Breast epithelium (tissue), 4 donors: Measurements from ENCODE around the gene EAF1. TPM values are rescaled to one million over a fixed set of nuclear protein-coding genes. Genes with fewer than 3 reads are reported as not detected.

Experiments used
- DNase-seq, 2 donors: peaks; one replicate each; pipeline ENCODE4 v3.0.0-alpha.2; 2019; ENCODE audit warnings: low spot score in 2 of 2
- H3K27ac ChIP-seq, 2 donors: fragments of 200-600 bp; sonication (generic) in 1 of 2; one replicate each; pipeline ENCODE4 v1.5.1; 2016 to 2019; ENCODE audit warnings: mild to moderate bottlenecking in 1 of 2
- H3K27me3 ChIP-seq, 2 donors: fragments of 200-600 bp; sonication (generic) in 1 of 2; one replicate each; pipeline versions ENCODE4 v1.5.1 to v1.6.0; 2017 to 2019; ENCODE audit warnings: control low read depth in 1 of 2, mild to moderate bottlenecking in 1 of 2
- H3K36me3 ChIP-seq: fragments of 200-600 bp; one replicate; pipeline ENCODE4 v1.5.1; 2019
- H3K4me1 ChIP-seq, 2 donors: fragments of 200-600 bp; sonication (generic); one replicate each; pipeline ENCODE4 v1.5.1; 2016 to 2019; ENCODE audit warnings: control low read depth in 1 of 2
- H3K4me3 ChIP-seq, 3 donors: fragments of 200-600 bp; sonication (generic); 1 replicate in 2 of 3; 2 replicates in 1 of 3; pipeline ENCODE4 v1.5.1; 2016 to 2019; ENCODE audit warnings: mild to moderate bottlenecking in 3 of 3, moderate library complexity in 2 of 3
- H3K9me3 ChIP-seq, 2 donors: fragments of 200-600 bp; sonication (generic) in 1 of 2; one replicate each; pipeline ENCODE4 v1.5.1; 2016 to 2019; ENCODE audit warnings: control low read depth in 1 of 2
- POLR2A ChIP-seq: fragments of 450-650 bp; IDR thresholded peaks from one replicate; pipeline ENCODE4 v1.6.1; 2016; ENCODE audit warnings: antibody characterized with exemption, mild to moderate bottlenecking, moderate library complexity
- POLR2AphosphoS5 ChIP-seq, 3 donors: sonication (generic); formaldehyde crosslinking; IDR thresholded peaks; one replicate each; pipeline ENCODE4 v1.6.1; 2017; ENCODE audit warnings: antibody characterized with exemption in 3 of 3
- intact Hi-C: fragments of 100-400 bp; cut with DNase I; formaldehyde crosslinking; loops from one replicate; pipeline ENCODE4 v1.15.1; 2023; ENCODE audit warnings: low total_unique reads
- total RNA-seq, 3 donors: library from RNA; depleted of rRNA; stranded (reverse); fragments of >200 nt; gene quantifications; one replicate each; pipeline ENCODE4 v1.1.0, GENCODE V29; 2016
- TF ChIP-seq, protein P1 (sequence below), 3 donors: fragments of 450-650 bp; IDR thresholded peaks; one replicate each; pipeline ENCODE4 v1.5.1; 2016 to 2017; ENCODE audit warnings: antibody characterized with exemption in 3 of 3, mild to moderate bottlenecking in 3 of 3, moderate library complexity in 3 of 3

The EAF1 gene
- total RNA-seq, 3 donors from 2014 or later, result 18.7 to 21.5 (median 21.0) TPM

DNA sequence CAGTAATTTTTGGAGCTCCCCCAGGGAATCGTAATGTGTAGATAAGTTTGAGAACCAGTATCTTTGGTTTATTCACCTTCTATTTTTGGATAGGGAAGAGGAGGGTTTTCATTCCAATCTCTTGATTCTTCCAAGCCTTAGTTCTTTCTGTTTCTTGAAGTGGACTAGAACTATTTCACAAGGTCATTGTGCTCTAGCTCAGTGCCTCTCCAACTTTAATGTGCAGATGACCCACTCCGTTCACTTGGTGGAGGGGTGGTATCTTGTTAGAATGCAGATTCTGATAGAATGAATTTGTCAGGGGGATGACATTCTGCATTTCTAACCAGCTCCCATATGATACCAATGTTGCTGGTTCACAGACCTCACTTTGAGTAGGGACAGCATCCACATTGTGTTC lies 58.6 kb downstream of the EAF1 start:
- Histone ChIP-seq H3K4me3 (no peak overlapping the region), H3K27me3 (no peaks in the 10 kb centered on the region), H3K4me1 (no peaks in the 10 kb centered on the region), H3K36me3 (no peaks in the 10 kb centered on the region), H3K9me3 (no peaks in the 10 kb centered on the region), H3K27ac (no peak overlapping the region)
- no peak for DNase-seq
- intact Hi-C loops, result no loop called here
- TF ChIP-seq POLR2AphosphoS5 (IDR thresholded peaks at IDR 0.05) (no peak), POLR2A (no peak)
- TF ChIP-seq, protein P1, sequence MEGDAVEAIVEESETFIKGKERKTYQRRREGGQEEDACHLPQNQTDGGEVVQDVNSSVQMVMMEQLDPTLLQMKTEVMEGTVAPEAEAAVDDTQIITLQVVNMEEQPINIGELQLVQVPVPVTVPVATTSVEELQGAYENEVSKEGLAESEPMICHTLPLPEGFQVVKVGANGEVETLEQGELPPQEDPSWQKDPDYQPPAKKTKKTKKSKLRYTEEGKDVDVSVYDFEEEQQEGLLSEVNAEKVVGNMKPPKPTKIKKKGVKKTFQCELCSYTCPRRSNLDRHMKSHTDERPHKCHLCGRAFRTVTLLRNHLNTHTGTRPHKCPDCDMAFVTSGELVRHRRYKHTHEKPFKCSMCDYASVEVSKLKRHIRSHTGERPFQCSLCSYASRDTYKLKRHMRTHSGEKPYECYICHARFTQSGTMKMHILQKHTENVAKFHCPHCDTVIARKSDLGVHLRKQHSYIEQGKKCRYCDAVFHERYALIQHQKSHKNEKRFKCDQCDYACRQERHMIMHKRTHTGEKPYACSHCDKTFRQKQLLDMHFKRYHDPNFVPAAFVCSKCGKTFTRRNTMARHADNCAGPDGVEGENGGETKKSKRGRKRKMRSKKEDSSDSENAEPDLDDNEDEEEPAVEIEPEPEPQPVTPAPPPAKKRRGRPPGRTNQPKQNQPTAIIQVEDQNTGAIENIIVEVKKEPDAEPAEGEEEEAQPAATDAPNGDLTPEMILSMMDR (IDR thresholded peaks at IDR 0.05), result no peak

- Histone ChIP-seq H3K4me1 (no peaks in the 10 kb centered on the region), H3K4me3 (no peak overlapping the region), H3K36me3 (no peaks in the 10 kb centered on the region), H3K9me3 (no peaks in the 10 kb centered on the region), H3K27ac (no peak overlapping the region), H3K27me3 (no peaks in the 10 kb centered on the region)
- no peak for DNase-seq
- intact Hi-C loops, result no loop called here
- TF ChIP-seq POLR2AphosphoS5 (IDR thresholded peaks at IDR 0.05), result no peak
- no peak for TF ChIP-seq POLR2A
- TF ChIP-seq, protein P1 (IDR thresholded peaks at IDR 0.05), result no peak
These were observed 59.6 kb downstream of the EAF1 start for GRCh38 chr3:15486979-15487378.

DNA sequence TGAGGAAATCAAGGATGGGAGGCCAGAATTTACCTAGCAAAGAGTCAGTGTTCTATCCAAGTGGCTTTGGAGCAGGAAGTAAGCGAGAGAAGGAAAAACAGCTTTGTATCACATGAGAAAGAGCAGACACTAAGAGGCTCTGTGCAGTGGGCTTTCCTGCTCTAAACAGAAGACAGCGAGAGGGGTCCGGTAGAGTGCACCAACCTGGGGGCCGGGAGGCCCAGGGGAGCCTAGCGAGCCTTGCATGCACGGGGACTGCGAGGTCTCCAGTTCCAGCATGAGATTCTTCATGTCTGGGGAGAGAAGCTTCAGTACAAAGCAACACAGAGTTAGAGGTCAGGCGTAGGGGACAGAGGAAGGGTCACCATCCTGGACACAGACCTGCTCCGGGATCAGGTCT lies 60.6 kb downstream of the EAF1 start:
- no peak overlapping the region for H3K27ac ChIP-seq
- no peak for DNase-seq
- intact Hi-C loops, result no loop called here
- no peaks in the 10 kb centered on the region for H3K27me3 ChIP-seq
- no peaks in the 10 kb centered on the region for H3K4me1 ChIP-seq
- H3K4me3 ChIP-seq, result no peak overlapping the region
- H3K9me3 ChIP-seq, result no peaks in the 10 kb centered on the region
- H3K36me3 ChIP-seq, result no peaks in the 10 kb centered on the region
- no peak for TF ChIP-seq POLR2A
- TF ChIP-seq, protein P1 (IDR thresholded peaks at IDR 0.05), result no peak
- TF ChIP-seq POLR2AphosphoS5 (IDR thresholded peaks at IDR 0.05), result no peak

DNA sequence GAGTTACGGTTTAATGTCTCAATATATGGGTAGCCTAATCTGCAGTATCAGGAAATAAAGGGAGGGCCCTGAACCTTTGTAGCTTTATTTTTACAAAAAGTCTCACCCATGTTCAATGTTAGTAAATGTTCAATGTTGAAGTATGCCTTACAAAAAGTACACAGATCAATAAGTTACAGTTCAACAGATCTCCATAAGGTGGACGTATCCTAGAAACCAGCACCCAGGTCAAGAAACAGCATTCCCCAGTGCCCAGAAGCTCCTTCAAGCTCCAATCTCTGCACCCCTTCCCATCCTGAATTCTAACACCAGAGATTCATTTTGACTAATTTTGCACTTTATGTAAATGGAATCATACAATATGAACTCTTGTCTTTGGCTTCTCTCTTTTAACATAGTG lies 62.8 kb downstream of the EAF1 start:
- H3K27ac ChIP-seq, result no peak overlapping the region
- intact Hi-C loops, result no loop called here
- H3K4me3 ChIP-seq, result no peak overlapping the region
- H3K27me3 ChIP-seq, result no peaks in the 10 kb centered on the region
- DNase-seq, result no peak
- no peaks in the 10 kb centered on the region for H3K9me3 ChIP-seq
- no peaks in the 10 kb centered on the region for H3K4me1 ChIP-seq
- H3K36me3 ChIP-seq, result no peaks in the 10 kb centered on the region
- no peak for TF ChIP-seq POLR2A
- TF ChIP-seq POLR2AphosphoS5 (IDR thresholded peaks at IDR 0.05), result no peak
- TF ChIP-seq, protein P1 (IDR thresholded peaks at IDR 0.05), result no peak

DNA sequence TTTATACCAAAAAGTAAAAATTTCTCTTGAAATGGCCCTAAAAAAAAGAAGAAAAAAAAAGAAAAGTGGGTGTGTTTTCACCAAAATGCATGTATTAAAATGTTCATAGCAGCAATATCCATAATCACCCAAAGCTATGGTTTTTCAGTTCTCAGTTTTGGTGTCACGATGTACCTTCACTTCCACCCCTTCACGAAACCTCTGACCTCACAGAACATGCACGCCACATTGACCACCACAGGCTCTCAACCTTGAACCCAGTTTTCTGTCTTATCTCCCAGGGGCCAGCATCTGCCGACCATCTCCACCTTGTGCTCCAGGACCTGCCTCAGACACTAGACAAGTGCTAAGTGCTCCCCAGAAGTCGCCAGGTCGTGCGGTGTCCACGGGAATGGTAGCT lies 63.7 kb downstream of the EAF1 start:
- no peak overlapping the region for H3K27ac ChIP-seq
- TF ChIP-seq POLR2AphosphoS5 (IDR thresholded peaks at IDR 0.05), result no peak
- TF ChIP-seq POLR2A, result no peak
- TF ChIP-seq, protein P1 (IDR thresholded peaks at IDR 0.05), result no peak
- intact Hi-C loops, result no loop called here

More for the DNA sequence above, 63.7 kb downstream of the EAF1 start:
- H3K36me3 ChIP-seq, result no peaks in the 10 kb centered on the region
- no peak for DNase-seq
- H3K4me3 ChIP-seq, result no peak overlapping the region
- no peaks in the 10 kb centered on the region for H3K27me3 ChIP-seq
- no peaks in the 10 kb centered on the region for H3K9me3 ChIP-seq
- no peaks in the 10 kb centered on the region for H3K4me1 ChIP-seq

Other genes with a start within 250 kb of the EAF1 start
- 100 to 1,000 TPM in 1 of 3 donors, 10 to 100 TPM in 2; 79.0 to 112 (median 91.4) TPM for gene CAPN7, start 221.4 kb upstream of the EAF1 start, total RNA-seq
- 10 to 100 TPM; 56.9 to 96.2 (median 83.2) TPM for gene SH3BP5, start 95.0 kb upstream of the EAF1 start, total RNA-seq
- 10 to 100 TPM in 2 of 3 donors, 1 to 10 TPM in 1; 9.1 to 23.6 (median 21.8) TPM for gene METTL6, start 54 bp upstream of the EAF1 start, total RNA-seq
- 1 to 10 TPM; 1.8 to 3.3 (median 1.9) TPM for gene COLQ, start 94.1 kb downstream of the EAF1 start, total RNA-seq
- gene HACL1, start 174.0 kb downstream of the EAF1 start, total RNA-seq, result 10 to 100 TPM; 27.7 to 40.3 (median 28.8) TPM
- gene BTD, start 174.1 kb downstream of the EAF1 start, total RNA-seq, result 10 to 100 TPM; 30.2 to 89.8 (median 35.1) TPM